ENCODE results near the gene FAM168A. TPM values are rescaled to one million over a fixed set of nuclear protein-coding genes. Genes with fewer than 3 reads are reported as not detected.

FAM168A gene
- total and polyA plus RNA-seq, 9 of the 15 experiments (the other 6 are each of a cell fraction or from before 2014, with no cell fraction given), result 0.44 to 7.2 (median 2.9) TPM

Small RNA genes lying within 50 kb of the gene (small RNA-seq; reads per million reads assigned to genes)
- gene AP000763.2 (not detected), gene HMGN2P38 (not detected)

Other genes starting within 250 kb of the FAM168A start
- 11.2 and 13.3 TPM in 2 replicates for gene RELT, start 221.7 kb downstream of the FAM168A start, total RNA-seq (2014; rRNA removed)
- gene RELT, start 221.7 kb downstream of the FAM168A start, total RNA-seq (2014; rRNA removed; fragmentation: Illumina TruSeq; extraction: Trizol), result 3.1 and 3.8 TPM in 2 replicates
- gene RELT, start 221.7 kb downstream of the FAM168A start, total RNA-seq (2015; rRNA removed; fragmentation: Illumina TruSeq; extraction: Trizol), result 9.6 and 9.8 TPM in 2 replicates
- gene RELT, start 221.7 kb downstream of the FAM168A start, total RNA-seq (2021), result 18.4 and 20.2 TPM in 2 replicates
- 7.4 and 11.8 TPM in 2 replicates for gene RELT, start 221.7 kb downstream of the FAM168A start, polyA plus RNA-seq (2011; rRNA removed)
- 6.0 and 8.6 TPM in 2 replicates for gene RELT, start 221.7 kb downstream of the FAM168A start, polyA plus RNA-seq (2014; fragmentation: Illumina TruSeq; extraction: Trizol)
- gene RELT, start 221.7 kb downstream of the FAM168A start, polyA plus RNA-seq (2014; fragmentation: Nextera tagmentation; extraction: Ambion mirVana), result 1 to 10 TPM; 1.1 to 1.2 TPM
- 14.4 and 14.9 TPM in 2 replicates for gene RELT, start 221.7 kb downstream of the FAM168A start, polyA plus RNA-seq (2014; rRNA removed)
- 0.61 TPM in 1 of 2 replicates, not detected in the other for gene PLEKHB1, start 48.5 kb upstream of the FAM168A start, total RNA-seq (2014; rRNA removed)
- gene PLEKHB1, start 48.5 kb upstream of the FAM168A start, total RNA-seq (2014; rRNA removed; fragmentation: Illumina TruSeq; extraction: Trizol), result 0.10 and 0.25 TPM in 2 replicates
- 0.07 TPM in 1 of 2 replicates, not detected in the other for gene PLEKHB1, start 48.5 kb upstream of the FAM168A start, total RNA-seq (2015; rRNA removed; fragmentation: Illumina TruSeq; extraction: Trizol)
- 0.27 and 0.62 TPM in 2 replicates for gene PLEKHB1, start 48.5 kb upstream of the FAM168A start, total RNA-seq (2021)
- gene PLEKHB1, start 48.5 kb upstream of the FAM168A start, polyA plus RNA-seq (2011; rRNA removed), result 0.08 and 0.52 TPM in 2 replicates
- gene PLEKHB1, start 48.5 kb upstream of the FAM168A start, polyA plus RNA-seq (2014; fragmentation: Illumina TruSeq; extraction: Trizol), result 0.10 and 0.12 TPM in 2 replicates
- under 1 TPM; 0.13 to 0.17 TPM for gene PLEKHB1, start 48.5 kb upstream of the FAM168A start, polyA plus RNA-seq (2014; fragmentation: Nextera tagmentation; extraction: Ambion mirVana)
- 0.49 TPM in 1 of 2 replicates, not detected in the other for gene PLEKHB1, start 48.5 kb upstream of the FAM168A start, polyA plus RNA-seq (2014; rRNA removed)
- gene RAB6A, start 163.0 kb upstream of the FAM168A start, total RNA-seq (2014; rRNA removed), result 30.0 and 35.8 TPM in 2 replicates
- gene RAB6A, start 163.0 kb upstream of the FAM168A start, total RNA-seq (2014; rRNA removed; fragmentation: Illumina TruSeq; extraction: Trizol), result 45.4 and 53.5 TPM in 2 replicates
- gene RAB6A, start 163.0 kb upstream of the FAM168A start, total RNA-seq (2015; rRNA removed; fragmentation: Illumina TruSeq; extraction: Trizol), result 39.6 and 45.7 TPM in 2 replicates
- 70.8 and 77.2 TPM in 2 replicates for gene RAB6A, start 163.0 kb upstream of the FAM168A start, total RNA-seq (2021)
- 74.7 and 95.3 TPM in 2 replicates for gene RAB6A, start 163.0 kb upstream of the FAM168A start, polyA plus RNA-seq (2011; rRNA removed)
- gene RAB6A, start 163.0 kb upstream of the FAM168A start, polyA plus RNA-seq (2014; fragmentation: Illumina TruSeq; extraction: Trizol), result 60.2 and 67.9 TPM in 2 replicates
- 10 to 100 TPM; 14.0 to 15.7 TPM for gene RAB6A, start 163.0 kb upstream of the FAM168A start, polyA plus RNA-seq (2014; fragmentation: Nextera tagmentation; extraction: Ambion mirVana)
- 33.6 and 41.4 TPM in 2 replicates for gene RAB6A, start 163.0 kb upstream of the FAM168A start, polyA plus RNA-seq (2014; rRNA removed)
- 87.2 and 98.6 TPM in 2 replicates for gene MRPL48, start 189.8 kb upstream of the FAM168A start, total RNA-seq (2014; rRNA removed)
- 102 and 104 TPM in 2 replicates for gene MRPL48, start 189.8 kb upstream of the FAM168A start, total RNA-seq (2014; rRNA removed; fragmentation: Illumina TruSeq; extraction: Trizol)
- gene MRPL48, start 189.8 kb upstream of the FAM168A start, total RNA-seq (2015; rRNA removed; fragmentation: Illumina TruSeq; extraction: Trizol), result 102 and 118 TPM in 2 replicates
- 66.0 and 81.9 TPM in 2 replicates for gene MRPL48, start 189.8 kb upstream of the FAM168A start, total RNA-seq (2021)
- 126 and 130 TPM in 2 replicates for gene MRPL48, start 189.8 kb upstream of the FAM168A start, polyA plus RNA-seq (2011; rRNA removed)
- 68.5 and 75.0 TPM in 2 replicates for gene MRPL48, start 189.8 kb upstream of the FAM168A start, polyA plus RNA-seq (2014; fragmentation: Illumina TruSeq; extraction: Trizol)
- gene MRPL48, start 189.8 kb upstream of the FAM168A start, polyA plus RNA-seq (2014; fragmentation: Nextera tagmentation; extraction: Ambion mirVana), result 100 to 1,000 TPM; 216 to 237 TPM
- gene MRPL48, start 189.8 kb upstream of the FAM168A start, polyA plus RNA-seq (2014; rRNA removed), result 67.2 and 79.2 TPM in 2 replicates